Chondrocyte (in vitro differentiated cells): ENCODE results near the gene RARB. TPM values are rescaled to one million over a fixed set of nuclear protein-coding genes. Genes with fewer than 3 reads are reported as not detected.

Source experiments
- DNase-seq: peaks from one replicate; pipeline ENCODE4 v3.0.0; 2021; ENCODE audit warnings: mixed read lengths, low spot score
- H3K27ac Mint-ChIP-seq: one replicate; pipeline ENCODE4 v1.8.0; 2021; ENCODE audit warnings: mild to moderate bottlenecking, moderate library complexity, mixed read lengths; ENCODE audit not compliant: unreplicated experiment
- H3K27me3 Mint-ChIP-seq: 2 replicates; pipeline ENCODE4 v1.8.0; 2021; ENCODE audit warnings: low read depth, mixed read lengths
- H3K36me3 Mint-ChIP-seq: 2 replicates; pipeline ENCODE4 v1.8.0; 2021; ENCODE audit warnings: low read depth, mixed read lengths
- H3K4me1 Mint-ChIP-seq: 2 replicates; pipeline ENCODE4 v1.8.0; 2021; ENCODE audit warnings: low read depth, mild to moderate bottlenecking, mixed read lengths
- H3K4me3 Mint-ChIP-seq: one replicate; pipeline ENCODE4 v1.8.0; 2021; ENCODE audit warnings: mild to moderate bottlenecking, moderate library complexity, mixed read lengths; ENCODE audit not compliant: unreplicated experiment
- H3K9me3 Mint-ChIP-seq: 2 replicates; pipeline ENCODE4 v1.8.0; 2021; ENCODE audit warnings: low read depth, mixed read lengths
- total RNA-seq: library from RNA; stranded (reverse); gene quantifications from 3 replicates; pipeline ENCODE4 v1.2.1, GENCODE V29; 2021
- TF ChIP-seq, protein P1 (sequence below): fragments of 200-600 bp; sonication (generic); IDR thresholded peaks from 2 replicates; pipeline ENCODE4 v1.5.0; 2021; ENCODE audit warnings: antibody characterized with exemption, mild to moderate bottlenecking, moderate library complexity

Gene RARB
- total RNA-seq, 1 donor from 2014 or later = 5.9 TPM

DNA sequence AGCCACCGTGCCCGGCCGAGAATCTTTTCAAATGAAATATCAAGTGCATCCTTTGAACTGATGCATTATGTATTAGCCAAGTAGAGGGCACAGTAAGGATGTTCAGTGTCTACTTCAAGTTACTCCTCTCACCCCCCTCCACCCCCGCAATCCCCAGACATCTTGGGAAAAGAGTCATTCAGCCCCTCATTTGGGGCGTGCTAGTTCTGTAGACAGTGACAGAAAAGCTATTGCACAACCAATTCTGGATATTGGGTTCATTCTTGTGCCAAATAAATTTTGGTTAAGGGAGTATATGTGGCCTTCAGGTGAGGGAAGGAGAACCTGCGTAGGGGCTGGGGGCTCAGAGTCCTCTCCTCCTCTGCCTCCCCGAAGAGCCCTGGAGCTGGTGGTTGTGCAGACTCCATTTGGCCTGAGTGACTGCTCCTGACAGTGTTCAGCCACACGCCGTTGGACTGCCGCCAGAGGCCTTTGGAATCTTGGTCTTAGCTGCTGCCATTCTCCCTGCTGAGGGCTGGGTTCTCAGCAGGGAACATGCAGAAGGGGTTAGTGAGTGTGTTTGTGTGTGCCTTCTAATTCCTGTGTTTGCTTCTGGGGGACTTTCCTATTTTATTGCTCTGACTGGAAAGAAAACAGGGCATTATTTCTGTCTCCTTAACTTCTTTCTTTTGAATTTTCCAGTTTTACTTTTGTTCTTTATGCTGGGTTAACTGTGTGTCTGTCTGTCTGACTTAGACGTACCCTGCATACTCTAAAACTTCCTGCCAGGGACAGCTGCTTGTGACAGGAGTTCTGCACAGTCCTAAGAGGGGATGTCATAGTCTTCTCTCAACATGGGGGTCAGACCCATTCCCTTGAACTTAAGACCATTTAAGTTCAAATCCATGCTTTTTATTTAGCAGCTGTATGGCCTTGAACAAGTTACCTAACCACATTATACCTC is 21.0 kb downstream of the RARB start:
- H3K4me3 Mint-ChIP-seq = no peak overlapping the region
- no peak for DNase-seq
- no peaks in the 10 kb centered on the region for H3K9me3 Mint-ChIP-seq
- H3K4me1 Mint-ChIP-seq = peaks cover 53% of the 10 kb centered on the region
- H3K27me3 Mint-ChIP-seq = no peaks in the 10 kb centered on the region
- H3K36me3 Mint-ChIP-seq = peaks cover 3% of the 10 kb centered on the region
- H3K27ac Mint-ChIP-seq = peak overlapping the region; percentile 83
- TF ChIP-seq, protein P1, sequence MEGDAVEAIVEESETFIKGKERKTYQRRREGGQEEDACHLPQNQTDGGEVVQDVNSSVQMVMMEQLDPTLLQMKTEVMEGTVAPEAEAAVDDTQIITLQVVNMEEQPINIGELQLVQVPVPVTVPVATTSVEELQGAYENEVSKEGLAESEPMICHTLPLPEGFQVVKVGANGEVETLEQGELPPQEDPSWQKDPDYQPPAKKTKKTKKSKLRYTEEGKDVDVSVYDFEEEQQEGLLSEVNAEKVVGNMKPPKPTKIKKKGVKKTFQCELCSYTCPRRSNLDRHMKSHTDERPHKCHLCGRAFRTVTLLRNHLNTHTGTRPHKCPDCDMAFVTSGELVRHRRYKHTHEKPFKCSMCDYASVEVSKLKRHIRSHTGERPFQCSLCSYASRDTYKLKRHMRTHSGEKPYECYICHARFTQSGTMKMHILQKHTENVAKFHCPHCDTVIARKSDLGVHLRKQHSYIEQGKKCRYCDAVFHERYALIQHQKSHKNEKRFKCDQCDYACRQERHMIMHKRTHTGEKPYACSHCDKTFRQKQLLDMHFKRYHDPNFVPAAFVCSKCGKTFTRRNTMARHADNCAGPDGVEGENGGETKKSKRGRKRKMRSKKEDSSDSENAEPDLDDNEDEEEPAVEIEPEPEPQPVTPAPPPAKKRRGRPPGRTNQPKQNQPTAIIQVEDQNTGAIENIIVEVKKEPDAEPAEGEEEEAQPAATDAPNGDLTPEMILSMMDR = no peak

DNA sequence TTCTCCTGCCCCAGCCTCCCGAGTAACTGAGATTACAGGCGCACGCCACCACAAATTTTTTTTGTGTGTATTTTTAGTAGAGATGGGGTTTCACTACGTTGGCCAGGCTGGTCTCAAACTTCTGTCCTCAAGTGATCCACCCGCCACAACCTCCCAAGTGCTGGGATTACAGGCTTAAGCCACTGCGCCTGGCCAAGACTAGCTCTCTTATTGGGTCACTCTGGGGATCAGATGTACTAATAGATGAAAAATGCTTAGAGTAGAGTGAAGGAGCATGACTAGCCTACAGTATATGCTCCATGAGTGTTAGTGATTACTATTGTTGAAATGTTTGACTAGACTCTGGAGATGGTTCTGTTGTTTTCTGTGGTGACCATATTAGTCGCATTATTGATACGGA is 21.8 kb downstream of the RARB start:
- no peaks in the 10 kb centered on the region for H3K27me3 Mint-ChIP-seq
- H3K4me1 Mint-ChIP-seq = peaks cover 62% of the 10 kb centered on the region
- DNase-seq = no peak
- H3K36me3 Mint-ChIP-seq = peaks cover 3% of the 10 kb centered on the region
- H3K9me3 Mint-ChIP-seq = no peaks in the 10 kb centered on the region
- peak overlapping the region; percentile 83 for H3K27ac Mint-ChIP-seq
- no peak overlapping the region for H3K4me3 Mint-ChIP-seq
- TF ChIP-seq, protein P1 = no peak

DNA sequence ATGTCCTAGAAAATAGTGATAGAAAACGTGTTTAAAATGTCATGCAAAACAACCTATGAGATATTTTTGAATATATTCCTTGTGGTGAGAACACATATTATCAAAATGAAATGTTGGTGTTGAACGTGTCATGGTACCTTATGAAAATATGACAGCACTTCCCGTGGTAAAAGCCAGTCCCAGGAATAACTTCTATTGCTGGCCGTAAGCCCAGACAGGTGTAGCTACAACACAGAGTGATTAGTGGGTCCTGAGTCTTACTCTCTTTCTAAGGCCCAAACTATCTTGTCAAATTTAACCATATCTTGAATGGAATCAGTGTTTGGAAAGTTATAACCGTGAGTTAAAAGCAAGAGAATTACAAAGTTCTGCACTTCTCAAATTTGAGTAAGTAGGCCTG is 24.1 kb downstream of the RARB start:
- TF ChIP-seq, protein P1 = no peak
- no peak overlapping the region for H3K4me3 Mint-ChIP-seq
- DNase-seq = no peak
- H3K4me1 Mint-ChIP-seq = peaks cover 68% of the 10 kb centered on the region
- H3K27me3 Mint-ChIP-seq = no peaks in the 10 kb centered on the region
- peaks cover 3% of the 10 kb centered on the region for H3K36me3 Mint-ChIP-seq
- no peak overlapping the region for H3K27ac Mint-ChIP-seq
- H3K9me3 Mint-ChIP-seq = no peaks in the 10 kb centered on the region

DNA sequence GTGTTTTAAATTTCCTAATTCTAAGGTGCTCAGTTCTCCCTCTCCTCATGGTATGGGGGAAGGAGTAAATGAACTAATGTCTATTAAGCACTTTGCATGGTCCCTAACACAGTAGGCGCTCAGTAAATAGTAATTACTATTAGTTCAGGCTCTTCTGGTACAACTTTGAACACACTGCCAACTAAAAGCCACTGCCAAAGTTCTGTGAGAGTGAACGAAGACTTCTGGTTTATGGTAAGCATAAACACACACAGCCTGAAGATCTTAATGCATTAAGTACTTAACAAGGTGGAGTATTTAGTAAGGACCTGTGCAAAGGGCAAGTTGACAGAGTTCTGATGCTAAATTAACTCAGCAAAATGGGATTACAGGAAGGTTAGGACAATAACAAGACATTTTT is 24.7 kb downstream of the RARB start:
- DNase-seq = no peak
- H3K4me3 Mint-ChIP-seq = no peak overlapping the region
- peaks cover 68% of the 10 kb centered on the region for H3K4me1 Mint-ChIP-seq
- no peaks in the 10 kb centered on the region for H3K9me3 Mint-ChIP-seq
- H3K36me3 Mint-ChIP-seq = no peaks in the 10 kb centered on the region
- TF ChIP-seq, protein P1 = no peak
- H3K27ac Mint-ChIP-seq = no peak overlapping the region
- no peaks in the 10 kb centered on the region for H3K27me3 Mint-ChIP-seq

DNA sequence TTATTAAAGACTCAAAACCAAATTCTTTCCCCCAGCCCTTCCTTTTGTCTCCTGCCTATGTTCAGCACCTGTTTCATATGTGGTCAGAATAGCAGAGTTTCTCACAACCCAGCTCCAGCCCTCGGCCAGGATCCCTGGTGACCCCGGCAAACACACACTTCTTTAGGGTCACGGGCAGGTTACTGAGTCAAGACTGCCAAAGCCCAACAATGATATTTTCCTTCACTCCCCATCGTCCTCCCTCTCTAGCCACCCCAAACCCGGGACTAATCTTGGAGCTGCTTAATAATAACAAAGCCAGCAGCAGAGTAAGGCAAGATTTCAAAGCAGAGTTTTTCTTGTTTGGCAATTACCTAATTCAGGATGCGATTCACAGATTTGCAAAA is 25.5 kb downstream of the RARB start:
- H3K4me1 Mint-ChIP-seq = peaks cover 72% of the 10 kb centered on the region
- no peak overlapping the region for H3K4me3 Mint-ChIP-seq
- H3K27ac Mint-ChIP-seq = peak overlapping the region; percentile 93
- TF ChIP-seq, protein P1 = no peak
- H3K9me3 Mint-ChIP-seq = no peaks in the 10 kb centered on the region
- H3K27me3 Mint-ChIP-seq = no peaks in the 10 kb centered on the region
- no peak for DNase-seq
- H3K36me3 Mint-ChIP-seq = no peaks in the 10 kb centered on the region
